ENCODE results near the gene CCR3.

- TF ChIP-seq CTCF (IDR thresholded peaks at IDR 0.05; ENCODE audit: low read depth, low read length) (no peak), POLR2A (IDR thresholded peaks at IDR 0.05; ENCODE audit: extremely low read depth, insufficient read length) (no peak)
Measured at GRCh38 chr3:46203681-46204080, 38.6 kb upstream of the CCR3 start.
